ENCODE data around the gene GNAL.

The GNAL gene

DNA sequence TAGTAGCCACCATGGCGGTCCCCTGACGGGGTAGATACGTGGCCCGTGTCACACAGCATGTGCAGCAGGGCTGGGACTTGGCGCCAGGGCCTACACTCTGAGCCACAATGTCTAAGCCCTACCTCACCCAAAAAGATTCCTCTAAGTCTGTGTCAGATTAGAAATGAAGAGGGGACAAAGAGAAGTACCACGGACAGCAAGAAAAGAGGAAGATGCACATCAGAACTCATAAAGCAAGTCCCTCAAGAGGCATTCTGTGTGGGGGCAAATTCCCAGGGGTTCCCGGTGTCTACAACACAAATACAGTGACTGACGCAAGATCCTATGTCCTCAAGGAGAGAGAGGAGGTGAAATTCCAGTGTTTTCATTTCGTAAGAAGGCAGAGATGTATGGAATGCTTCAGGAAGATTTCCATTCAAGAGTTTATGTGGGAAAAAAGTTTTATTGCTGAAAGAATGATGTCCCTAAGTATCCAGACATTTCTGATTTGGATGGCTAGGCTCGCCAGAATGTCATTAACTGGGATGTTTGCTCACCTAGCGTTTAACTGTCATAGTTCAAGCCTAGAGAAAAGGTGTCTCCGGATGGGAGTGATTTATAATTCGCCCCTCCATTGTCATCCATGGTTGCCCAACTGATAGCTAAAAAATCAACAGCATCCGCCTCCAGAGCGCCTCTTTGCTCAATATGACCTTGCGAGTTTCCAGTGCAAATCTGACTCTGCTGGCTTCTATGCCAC is 86.5 kb downstream of the GNAL start:
- no peak for DNase-seq

DNA sequence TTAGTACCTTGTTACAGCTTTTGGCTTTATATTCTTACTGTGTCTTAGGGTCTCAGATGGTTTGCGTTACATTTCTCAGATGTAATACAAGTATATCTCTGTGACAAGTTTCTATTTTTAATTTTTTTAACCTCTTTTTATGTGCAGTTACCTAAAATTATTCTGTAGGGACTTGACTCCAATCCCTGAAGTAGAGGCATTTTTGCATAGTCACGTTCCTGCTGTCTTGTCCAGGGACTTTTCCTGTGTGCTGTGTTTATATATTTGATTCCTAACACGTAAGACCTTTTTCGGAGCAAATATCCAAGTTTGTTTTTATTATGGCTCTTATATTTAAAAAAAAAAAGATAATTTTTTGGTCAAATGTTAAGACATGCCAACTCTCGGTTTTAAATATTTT is 91.0 kb downstream of the GNAL start:
- no peak for DNase-seq

DNA sequence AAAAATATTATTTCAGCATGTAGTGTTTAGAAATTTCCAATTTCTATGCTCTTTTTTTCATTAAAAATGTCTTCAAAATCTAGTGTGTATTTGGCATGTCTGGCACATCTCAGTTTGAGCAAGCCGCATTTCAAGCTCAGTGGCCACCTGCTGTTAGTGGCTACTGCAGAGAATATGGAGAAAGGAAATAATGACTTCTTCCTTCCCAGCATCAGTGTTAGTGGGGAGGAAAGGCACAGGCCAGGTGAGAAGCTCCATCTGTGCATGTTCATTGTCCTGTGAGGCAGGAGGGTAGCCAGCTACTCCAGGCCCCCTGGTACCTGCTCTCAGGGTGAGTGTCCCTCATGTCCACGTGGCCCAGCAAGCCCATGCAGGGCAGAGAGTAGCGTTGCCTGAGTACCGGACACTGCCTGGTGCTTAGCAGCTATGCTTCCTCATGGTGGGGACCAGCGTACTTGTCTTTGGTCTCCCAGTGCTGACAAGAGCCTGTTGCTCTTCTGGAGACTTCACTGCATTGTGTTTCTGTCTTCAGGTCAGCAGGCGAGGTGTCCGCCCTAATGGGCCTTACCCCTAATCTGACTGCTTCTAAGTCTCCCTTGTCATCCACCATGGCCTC is 94.8 kb downstream of the GNAL start:
- DNase-seq: no peak

DNA sequence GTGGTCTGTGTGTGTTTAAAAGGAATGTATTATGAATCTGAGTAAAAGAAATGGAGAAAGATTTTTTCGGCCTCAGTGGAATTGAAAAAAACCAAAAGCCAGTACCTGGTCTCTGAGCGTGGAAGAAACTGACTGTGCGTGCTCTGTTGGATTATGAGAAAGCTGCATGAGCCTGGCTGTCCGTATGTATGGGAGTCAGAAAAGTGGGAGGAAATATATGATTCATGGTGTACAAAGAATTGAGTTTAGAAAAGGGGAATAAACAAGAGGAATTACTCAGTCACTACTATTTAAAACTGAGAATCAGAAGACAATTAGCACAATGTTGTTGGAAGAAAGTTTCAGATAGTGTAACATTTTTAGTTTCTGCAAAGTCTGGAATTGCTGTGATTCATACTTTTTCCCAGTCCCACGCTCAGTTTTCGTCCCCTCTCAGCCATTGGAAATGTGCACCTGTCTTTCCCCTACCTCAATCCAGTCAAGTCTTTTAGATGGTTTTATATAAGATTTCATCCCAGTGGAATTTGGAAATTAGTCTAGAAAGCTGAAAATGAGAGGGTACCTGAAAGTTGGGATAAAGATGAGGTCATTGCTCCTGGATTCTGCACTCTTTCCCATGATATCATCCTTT is 95.7 kb downstream of the GNAL start:
- DNase-seq: no peak

DNA sequence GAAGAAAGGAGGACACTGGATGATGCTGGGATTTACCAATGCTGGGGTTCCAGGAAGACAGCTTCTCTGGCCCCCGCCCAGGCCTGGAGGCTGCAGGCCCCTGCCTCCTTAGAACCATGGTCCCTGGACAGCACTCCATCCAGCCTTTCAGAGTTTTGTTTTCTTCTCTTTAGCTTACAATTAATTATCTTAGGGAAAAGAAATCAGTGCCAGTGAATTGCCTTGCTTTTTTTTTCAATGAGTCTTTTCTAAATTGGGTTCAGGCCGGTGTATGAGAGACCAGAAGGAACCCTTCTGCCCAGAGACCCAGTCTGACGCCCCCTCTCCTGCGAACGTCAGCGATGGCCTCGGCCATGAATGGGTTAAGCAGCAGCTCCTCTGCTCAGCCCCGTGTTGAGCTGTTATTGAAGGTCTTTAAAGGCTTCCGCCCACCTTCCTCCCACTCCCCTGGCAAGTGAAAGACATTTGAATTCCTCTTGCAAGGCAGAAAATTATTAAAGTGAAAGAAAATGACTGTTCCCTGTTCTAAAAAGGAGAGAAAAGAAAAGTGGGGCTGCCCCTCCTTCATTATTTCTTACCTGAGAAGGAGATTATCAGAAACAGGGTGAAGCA is 96.5 kb downstream of the GNAL start:
- DNase-seq: no peak

DNA sequence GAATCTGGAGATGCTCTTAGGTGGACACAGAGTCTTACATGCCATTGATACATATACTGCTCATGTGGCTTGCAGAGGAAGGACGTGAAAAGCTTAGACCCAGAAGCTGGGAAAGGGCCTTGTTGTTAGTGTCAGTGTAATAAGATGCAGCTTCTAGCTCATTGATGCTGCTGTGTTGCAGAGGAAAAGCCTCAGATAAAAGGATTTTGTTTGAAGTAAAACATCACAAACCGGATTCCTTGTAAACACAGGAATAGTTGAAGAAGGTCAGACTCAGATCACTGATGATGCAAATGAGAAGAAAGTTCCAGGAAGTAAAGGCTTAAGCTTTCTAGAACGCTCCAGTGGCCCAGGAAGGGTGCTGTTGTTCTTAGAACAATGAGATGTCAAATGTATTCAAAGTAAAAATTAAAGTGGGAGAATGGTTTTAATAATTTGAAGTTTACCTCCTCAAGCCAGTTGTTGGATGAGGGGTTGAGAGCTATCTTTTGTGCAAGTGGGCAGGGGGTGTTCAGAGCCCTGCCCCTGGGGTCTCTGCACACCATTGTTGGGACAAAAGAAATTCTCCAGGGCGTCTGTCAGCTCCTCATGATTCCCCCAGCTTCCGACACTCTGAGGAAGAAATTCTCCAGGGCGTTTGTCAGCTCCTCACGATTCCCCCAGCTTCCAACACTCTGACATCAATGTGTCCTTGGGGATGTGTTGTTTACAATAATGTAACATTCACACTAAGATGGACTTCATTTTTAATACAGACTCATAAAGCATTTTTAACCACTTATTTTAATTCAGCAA is 100.8 kb downstream of the GNAL start:
- no peak for DNase-seq

DNA sequence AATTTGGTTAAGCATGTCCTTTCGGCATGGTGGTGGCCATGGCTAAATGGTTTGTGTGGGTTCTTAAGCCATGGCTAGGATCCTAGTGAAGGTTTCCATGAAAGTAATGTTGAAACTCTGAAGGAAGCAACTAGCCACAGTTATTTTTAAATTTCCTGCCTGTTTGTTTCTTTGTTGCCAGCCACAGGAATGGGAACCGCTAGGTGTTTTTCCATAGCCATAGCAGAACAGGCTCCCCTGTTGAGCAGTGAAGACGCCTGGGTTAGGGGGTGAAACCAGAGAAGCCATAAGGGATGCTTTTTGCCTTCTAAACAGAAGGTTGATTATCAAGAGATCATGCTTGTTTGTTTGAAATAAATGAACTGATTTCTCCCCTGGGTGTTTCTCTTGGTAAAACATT is 102.1 kb downstream of the GNAL start:
- DNase-seq: no peak

DNA sequence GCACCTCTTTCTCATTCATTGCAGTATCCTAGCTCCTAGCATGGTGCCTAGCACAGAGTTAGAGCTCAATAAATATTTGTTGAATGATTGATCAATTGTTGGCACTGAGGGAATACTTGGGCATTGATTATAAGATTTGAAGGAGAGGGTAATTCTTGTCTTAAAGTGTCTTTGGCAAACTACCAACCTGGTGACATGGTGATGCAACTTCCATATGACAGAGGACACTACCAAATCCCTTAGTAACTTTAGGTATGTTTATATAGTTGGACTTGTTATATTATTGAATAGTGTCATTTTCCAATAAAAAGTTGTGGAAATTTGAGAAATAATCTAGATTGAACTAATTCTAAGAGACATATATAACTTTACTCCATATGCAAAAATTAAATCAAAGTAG is 103.6 kb downstream of the GNAL start:
- DNase-seq: no peak

DNA sequence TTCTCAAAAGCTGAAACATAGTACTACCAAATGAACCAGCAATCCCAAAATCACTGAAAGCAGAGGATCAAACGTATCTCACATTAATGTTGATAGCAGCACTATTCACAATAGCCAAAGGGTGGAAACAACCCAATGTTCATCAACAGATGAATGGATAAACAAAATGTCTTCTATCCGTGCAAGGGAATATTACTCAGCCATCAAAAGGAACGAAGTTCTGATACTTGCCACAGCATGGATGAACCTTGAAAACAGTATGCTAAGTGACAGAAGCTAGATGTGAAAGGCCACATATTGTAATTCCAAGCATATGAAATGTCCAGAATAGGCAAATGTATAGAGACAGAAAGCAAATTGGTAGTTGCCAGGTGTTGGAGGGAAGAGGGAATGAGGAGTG is 105.1 kb downstream of the GNAL start:
- no peak for DNase-seq

DNA sequence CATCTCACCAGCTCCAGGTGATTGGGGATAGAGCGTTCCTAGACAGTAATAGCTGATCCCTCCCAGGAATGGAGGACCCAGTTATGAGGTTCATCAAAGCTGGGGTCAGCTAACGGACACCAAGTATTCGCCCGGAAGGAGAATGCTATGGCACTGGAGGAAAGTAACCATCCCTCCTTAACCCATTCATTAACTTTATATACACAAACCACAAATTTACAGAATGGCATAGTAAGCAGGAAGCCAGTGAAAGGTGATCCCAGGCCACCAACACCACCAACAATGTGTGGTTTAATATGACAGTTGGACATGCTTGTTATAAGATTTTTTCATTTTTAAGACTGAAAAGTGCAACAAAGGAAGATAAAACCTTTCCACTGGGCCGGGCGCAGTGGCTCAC is 106.9 kb downstream of the GNAL start:
- DNase-seq: no peak

DNA sequence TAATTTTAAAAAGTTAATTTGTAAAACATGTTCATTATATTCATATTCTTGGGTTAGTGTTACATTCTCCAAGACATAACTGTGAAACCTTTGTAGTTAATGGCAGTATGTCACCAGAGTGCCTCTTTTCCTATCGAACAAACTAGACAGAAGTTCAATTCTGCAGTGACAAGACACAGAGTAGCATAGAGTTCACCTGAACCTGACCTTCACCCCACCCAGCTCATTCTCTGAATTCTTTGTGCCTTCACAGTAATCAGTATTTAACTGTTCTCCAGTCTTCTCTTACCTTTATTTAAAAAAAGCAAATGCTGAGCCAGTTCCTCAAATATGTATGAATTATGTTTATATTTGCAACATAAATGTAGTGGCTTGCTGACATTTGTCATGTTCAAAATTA is 109.2 kb downstream of the GNAL start:
- DNase-seq: no peak

DNA sequence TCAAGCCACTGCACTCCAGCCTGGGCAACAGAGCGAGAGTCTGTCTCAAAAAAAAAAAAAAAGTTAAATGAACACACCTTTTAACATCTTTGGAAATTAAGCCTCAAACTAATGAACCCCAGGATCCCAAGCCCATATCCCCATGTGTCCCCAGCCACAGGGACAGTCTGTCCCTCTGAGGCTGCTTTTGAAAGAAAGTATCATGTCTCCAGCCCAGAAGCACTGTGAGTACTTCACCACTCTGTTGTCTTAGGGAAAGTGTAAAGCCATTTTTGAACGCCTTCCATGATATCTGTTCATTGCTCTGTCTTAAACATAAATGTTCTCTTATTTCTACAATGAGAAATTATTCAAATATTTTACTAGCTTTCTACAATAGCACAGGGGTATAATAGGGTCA is 110.0 kb downstream of the GNAL start:
- no peak for DNase-seq

DNA sequence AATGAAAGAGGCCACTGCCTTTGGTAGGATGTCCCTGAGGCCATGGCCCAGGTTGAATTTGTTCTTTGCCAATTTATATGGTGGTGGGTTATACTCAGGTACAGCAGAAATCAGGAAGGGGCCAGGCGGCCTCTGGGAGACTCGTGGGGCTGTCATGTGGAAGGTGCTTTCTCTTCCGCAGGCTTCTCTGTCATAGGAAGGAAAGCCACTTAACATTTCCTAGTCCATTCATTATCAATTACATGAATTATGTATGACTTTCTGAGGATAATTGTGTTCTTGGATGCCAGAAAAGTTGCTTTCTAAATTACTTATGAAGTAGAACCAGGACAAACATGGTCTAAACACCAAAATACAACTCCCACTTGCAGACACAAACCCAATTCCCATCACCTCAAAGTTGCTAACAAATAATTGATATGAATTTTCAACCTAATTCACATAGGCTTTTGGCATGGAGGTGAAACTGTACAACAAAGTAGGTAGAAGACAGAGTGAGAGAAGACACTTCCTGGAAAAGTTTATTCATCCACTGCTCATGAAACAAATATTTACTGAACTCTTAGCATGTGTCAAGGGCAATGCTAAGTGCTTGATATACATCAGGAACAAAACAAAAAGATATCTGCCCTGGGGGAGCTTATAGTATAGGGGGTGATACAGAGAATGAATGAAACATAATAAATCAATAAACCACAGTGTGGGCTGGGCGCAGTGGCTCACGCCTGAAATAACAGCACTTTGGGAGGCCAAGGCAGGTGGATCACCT is 111.7 kb downstream of the GNAL start:
- DNase-seq: no peak

DNA sequence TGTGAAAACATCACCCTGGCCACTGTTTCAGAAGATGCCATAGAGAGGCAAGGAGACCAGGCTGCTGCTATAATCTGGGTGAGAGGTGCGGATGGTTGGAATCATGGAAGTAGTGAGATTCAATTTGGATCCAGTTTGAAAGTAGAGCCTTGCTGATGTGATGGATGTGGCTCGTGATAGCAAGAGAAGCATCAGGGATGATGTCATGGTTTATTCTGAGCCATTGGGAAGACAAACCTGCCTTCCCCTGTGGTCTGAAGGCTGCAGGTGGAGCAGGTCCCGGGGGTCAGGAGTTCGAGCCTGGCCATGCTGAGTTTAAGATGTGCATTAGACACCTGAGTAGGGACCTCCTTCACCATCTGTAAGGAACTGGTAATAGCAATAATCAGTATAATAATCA is 112.5 kb downstream of the GNAL start:
- no peak for DNase-seq

DNA sequence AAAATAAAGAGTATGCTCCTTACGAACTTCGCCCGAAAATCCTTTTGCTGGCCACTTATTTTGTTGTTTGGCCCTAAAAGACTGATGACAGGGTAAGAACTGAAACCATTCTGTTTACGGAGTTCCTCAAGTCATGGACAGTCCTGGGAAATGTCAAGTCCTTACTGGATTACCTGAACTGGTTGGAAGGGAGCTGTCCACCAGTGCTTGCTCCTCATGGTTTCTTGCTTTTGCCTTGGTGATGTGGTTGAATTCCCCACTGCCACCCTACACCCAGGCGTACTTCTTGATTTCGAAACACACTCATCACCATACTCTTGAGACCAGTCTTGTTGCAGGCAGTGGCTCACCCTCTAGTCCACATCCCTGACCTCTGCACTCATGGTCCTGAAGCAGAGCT is 113.1 kb downstream of the GNAL start:
- no peak for DNase-seq

DNA sequence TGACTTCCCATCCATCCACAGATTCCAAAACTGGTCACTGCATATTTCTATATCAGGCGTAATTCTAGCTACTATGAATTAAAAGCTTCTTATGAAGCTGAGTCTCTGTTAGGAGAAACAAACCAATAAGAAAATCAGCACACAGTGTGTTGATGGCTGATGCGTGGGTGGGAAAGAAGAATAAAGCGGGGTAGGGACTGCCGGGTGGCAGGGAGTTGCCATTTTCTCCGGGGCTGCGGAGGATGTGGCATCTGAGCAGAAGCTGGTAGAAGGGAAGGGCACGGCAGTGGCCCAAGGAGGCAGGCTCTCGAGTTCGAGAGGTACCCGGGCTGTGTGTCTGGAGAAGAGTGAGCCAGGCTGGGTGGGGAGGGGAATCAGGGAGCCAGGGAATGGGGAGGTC is 113.5 kb downstream of the GNAL start:
- no peak for DNase-seq

DNA sequence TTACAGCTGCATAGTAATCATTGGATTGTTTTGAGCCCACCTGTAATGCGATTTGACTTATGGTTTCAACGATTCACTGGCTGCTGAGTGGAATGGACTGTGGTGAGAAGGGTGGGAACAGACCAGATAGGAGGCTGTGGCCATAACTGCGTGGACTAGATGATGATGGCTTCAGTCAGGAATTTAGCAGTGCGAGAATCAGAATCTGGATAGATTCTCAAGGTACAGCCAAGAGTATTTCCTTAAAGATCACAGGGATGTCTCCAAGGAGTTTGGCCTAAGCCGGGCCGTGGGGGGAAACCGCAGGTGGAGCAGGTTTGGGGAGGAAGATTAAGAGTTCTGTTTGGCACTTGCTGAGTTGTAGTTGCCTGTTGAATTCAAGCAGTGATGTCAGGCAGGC is 118.2 kb downstream of the GNAL start:
- DNase-seq: no peak

DNA sequence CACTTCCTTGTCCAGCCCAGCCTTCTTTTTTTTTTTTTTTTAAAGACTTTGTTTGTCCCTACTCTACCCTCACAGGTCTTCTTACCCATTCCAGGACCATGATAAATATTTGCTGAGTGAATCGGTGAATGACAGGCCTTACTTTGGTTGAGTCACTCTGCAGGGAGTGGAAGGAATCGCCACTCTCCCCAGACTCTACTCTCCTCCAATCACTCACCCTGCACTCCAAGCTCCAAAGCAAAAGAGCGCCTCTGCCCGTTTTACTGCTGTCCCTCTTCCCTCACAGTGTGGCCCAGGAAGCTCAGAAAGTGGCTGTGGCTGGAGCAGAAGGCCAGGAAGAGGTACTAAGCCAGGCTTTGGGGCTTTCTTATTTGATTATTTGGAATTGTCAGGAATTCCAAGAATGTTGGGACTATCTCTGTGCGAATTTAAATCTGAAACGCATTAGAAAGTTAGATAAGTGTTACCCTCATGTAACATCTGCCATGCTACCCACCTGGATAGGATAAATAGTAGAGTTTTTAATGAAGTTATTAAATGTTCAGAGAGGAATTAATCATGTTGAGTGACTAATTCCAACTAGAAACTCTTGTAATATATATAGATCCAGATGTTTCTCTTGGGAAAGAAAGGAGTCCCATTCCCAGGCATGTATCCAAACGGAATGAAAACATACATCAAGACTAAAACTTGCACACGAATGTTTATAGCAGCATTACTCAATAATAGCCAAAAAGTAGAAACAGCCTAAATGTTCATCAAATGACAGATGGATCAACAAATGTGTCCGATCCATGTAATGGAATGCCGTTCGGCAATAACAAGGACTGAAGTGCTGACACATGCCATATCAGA is 119.2 kb downstream of the GNAL start:
- peak; percentile 73 for DNase-seq

DNA sequence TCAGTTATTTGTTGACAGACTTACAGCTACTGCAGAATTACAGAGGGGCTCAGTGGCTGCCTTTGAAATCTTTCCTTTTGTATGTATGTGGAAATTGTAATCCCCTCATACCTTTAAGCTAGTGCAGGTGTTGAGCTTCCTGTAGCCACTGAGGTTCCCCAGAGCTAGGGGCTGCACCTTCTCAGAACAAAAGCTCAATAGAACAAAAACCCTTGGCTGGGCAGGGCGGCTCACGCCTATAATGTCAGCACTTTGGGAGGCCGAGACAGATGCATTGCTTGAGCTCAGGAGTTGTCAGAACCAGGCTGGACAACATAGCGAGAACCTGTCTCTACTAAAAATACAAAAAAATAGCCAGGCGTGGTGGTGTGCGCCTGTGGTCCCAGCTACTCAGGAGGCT is 120.8 kb downstream of the GNAL start:
- no peak for DNase-seq

DNA sequence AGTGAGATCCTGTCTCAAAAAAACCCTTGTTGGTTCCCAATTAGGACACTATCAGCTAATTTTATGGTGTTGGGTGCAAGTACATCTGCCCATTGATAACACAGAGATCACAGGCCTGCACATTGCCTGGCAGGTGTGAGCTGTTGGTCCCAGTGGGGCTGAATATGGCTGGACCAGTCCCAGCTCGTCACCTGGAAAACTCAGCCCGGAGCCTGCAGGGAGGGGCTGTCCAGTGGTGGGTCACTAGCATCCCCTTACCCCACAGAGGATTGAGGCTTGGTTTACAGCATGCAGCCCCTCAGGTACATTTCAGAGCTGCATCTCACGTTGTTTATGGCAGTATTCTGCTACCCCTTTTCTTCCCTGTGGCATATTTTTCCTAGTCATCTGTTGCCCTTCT is 121.3 kb downstream of the GNAL start:
- DNase-seq: no peak

DNA sequence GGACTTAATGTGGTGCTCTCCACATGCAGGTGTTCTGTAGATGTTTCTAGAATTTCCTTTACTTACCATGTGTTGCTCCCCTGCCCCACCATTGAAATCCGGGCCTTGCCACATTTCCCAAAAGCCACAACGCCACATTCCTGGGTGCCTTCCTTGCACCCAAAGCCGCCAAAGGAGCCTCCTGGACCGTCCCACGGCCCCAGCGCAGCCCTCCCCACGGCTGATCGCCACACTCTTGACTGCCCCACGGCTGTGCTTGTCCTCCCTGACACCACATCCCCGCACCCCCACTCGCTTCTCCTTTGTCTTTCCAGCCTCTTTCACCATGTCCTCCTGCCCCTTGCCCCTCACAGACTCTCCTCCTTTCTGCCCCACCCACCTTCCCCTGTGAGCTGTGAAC is 121.9 kb downstream of the GNAL start:
- no peak for DNase-seq

DNA sequence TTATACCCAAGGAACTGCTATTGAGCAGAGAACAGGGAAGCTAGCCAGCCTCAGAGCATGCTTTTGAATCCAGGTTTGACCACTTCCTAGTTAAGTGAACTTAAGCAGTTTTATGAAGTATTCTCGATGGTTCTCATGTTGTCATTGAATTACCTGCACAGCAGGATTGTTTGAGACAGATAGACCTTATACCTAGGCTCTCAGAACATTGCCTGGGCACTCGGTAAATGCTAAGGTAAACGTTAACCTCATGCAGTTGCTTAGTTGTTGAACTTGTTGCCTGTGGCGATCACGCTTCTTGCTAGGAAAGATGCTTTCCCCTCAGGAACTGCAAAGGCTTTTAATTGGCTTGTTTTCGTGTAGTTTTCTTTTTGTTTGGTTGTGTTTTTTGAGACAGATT is 128.2 kb downstream of the GNAL start:
- no peak for DNase-seq
